ENCODE data around the gene NLRC5.
"Not testable (repeated sequence)": the region's sequence is repeated elsewhere in the genome, so short reads cannot be mapped to it uniquely, and the experiment has no call there.

Gene NLRC5

DNA sequence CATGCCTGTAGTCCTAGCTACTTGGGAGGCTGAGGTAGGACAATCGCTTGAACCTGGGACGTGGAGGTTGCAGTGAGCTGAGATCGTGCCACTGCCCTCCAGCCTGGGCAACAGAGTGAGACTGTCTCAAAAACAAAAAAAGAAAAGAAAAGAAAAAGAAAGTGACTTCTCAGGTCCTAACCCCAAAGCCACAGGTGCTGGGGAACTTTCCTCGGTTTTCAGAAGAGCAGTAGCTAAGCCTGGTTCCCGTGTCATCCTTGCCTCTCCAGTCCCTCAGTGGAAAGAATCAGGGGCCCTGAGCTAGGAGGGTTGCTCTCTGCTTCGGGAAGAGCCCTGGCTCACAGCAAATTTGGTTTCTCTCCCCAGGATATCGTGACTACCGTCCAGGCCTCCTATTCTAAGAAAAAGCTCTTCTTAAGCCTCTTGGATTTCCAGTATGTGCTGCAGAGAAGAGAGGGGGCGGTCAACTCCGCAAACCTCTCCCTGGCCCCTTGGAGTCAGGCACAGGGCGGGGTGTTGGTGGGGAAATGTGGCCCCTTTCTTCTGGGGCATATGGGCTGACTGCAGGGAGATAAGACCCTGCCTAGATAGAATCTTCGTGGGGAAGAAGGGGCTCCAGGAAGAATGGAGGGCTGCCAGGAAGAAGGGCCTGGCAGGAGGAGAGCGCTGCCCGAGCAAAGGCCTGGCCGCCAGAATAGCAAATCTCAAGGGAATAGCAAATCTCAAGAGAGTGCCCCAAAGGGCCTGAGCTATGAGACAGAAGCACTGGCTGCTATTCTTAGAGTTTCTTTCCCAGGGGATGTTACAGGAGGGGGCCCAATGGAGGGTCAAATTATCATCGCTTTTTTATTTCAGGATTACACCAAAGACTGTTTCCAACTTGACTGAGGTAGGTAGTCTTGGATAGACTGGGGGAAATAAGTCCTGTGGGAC is 8.3 kb upstream of the NLRC5 start:
- DNase-seq (ENCODE audit: low read depth) = no peak

DNA sequence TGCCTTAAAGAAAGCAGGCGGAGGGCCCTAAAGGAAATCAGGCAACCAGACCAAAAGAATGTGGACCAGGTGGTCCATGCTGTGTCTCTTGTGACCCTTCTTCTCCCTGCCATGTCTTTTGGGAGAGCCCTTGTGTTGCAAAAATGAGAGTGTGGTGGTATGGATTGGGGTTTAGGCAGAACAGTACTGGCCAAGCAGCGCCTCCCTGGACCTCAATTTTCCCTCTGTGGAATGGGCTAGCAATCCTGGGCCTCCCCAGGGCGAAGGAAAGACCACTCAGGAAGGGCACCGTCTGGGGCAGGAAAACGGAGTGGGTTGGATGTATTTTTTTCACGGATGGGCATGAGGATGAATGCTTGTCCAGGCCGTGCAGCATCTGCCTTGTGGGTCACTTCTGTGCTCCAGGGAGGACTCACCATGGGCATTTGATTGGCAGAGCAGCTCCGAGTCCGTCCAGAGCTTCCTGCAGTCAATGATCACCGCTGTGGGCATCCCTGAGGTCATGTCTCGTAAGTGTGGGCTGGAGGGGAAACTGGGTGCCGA is 7.6 kb upstream of the NLRC5 start:
- no peak for DNase-seq (ENCODE audit: low read depth)

DNA sequence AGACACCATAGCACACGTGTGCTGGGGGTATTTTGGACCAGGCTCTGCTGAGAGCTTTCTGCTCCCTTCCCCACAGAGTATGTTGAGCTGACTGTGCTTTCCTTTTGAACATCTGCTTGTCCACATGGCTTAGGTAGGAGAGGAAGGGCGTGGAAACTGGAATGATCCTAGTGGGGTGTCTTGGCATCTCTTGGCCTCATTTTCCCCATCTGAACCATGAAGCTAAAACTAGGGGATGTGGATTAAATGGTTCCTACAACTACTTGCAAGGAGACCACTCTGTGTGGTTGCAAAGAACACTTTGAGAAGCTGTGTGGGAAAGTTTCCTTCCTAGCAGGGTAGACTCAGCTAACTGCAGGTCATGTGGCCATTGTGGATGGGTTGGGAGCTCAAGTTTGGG is 6.7 kb upstream of the NLRC5 start:
- DNase-seq (ENCODE audit: low read depth) = no peak

DNA sequence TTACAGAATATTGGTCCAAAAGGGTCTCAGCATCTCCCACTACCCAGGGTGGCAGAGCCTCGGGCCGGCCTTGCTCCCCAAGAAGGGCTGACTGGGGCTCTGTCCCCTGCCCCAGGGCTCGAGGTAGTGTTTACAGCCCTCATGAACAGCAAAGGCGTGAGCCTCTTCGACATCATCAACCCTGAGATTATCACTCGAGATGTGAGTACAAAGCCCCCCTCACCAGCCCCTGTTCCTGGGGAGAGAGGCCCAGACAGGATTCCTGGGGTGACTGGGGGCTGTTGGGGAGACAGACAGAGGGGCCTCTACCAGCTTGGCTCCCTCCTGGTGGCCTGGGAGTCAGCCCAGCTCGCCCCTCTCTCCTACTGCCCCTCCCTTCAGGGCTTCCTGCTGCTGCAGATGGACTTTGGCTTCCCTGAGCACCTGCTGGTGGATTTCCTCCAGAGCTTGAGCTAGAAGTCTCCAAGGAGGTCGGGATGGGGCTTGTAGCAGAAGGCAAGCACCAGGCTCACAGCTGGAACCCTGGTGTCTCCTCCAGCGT is 6.1 kb upstream of the NLRC5 start:
- DNase-seq (ENCODE audit: low read depth) = no peak

DNA sequence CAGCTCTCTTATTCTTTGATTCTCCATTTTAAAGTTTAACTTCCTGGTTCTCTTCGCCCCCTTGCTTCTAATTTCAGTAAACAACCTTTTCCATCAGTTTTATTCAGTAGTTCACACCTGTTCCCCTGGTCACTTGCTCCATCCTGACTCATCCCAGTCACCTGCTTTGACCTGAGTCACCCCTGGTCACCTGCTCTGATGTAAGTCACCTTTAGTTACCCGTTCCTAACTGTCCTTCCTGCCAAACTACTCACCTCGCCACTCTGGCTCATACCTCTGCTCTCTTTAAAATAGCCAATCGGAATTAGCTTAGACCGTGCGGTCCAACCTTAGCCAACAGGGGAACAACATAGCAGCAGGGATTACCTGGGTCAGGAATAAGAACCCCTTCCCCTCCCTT is 4.7 kb upstream of the NLRC5 start:
- no peak for DNase-seq (ENCODE audit: low read depth)

DNA sequence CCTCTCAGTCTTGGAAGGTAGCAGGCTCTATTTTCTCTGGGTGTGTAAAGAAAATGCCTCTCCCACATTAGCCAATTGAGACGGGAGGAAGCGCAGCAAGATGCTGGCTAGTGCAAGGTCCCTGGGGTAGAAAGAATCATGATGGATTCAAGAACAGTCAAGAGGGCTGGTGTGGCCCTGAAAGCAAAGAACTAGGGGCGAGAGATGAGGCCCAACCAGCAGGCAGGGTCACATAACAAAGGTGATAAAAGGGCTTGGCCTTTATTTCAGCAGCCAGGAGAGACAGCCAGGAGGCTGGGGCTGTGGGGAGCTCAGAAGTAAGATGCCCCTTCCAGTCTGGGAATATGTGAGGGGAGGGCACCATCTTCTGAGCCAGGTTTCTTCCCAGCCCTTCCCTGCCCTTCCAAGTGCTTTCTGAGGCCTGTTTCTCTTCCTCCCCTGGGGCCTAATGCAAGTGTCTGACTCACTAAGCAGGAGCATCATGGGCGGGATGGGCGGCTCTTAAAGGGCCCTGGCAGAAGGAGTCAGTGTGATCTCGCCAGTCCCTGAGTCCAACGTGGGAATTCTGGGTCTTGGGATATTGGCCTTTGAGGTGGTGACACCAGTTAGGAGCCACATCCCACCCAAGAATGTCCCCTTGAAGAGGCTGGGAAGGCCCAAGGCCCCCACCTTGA is 3.9 kb upstream of the NLRC5 start:
- no peak for DNase-seq (ENCODE audit: low read depth)

DNA sequence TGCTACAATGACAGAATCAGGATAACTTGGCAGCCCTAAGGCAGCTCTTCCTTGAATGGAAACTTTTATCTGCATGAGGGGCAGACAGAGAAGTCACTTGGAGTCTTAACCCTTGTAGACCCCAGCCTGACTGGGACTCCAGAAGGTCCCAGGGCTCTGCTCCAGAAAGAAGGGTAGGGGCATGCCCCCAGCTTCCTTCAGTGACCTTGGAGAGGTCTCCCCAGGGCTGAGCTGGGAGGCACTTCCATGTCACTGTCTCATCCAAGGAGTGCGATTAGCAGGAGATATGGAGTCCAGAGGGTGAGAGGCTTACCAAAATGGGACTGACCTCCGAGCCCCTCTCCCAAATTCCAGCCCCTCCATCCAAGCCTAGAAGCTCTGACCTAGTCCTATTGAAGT is 3.4 kb upstream of the NLRC5 start:
- DNase-seq (ENCODE audit: low read depth) = no peak

DNA sequence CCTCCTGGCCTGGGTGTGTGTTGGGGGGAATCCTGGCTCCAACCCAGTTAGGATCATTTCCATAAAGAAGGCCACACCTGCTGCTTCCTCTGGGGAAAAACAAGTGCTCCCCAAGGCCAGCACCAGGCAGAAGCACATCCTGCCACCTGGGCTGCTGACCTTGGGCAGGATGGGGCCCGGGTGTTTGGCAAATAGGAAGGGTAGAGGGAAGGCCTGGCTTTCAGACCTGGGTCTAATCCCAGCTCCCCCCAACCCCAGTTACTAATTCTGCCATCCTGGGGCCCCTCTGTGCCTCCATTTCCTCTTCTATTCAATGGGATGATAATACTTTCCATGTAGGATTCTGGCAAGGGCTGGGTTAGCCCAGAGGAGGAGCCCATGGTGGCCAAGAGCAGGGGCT is 3.0 kb upstream of the NLRC5 start:
- DNase-seq (ENCODE audit: low read depth) = no peak

DNA sequence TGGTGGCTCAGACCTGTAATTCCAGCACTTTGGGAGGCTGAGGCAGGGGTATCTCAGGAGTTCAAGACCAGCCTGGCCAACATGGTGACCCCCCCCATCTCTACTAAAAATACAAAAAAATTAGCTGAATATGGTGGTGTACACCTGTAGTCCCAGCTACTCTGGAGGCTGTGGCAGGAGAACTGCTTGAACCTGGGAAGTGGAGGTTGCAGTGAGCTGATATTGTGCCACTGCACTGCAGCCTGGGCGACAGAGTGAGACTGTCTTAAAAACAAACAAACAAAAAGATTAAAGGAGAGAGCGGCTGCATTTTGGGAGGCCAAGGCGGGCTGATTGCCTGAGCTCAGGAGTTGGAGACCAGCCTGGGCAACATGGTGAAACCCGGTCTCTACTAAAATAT is 2.4 kb upstream of the NLRC5 start:
- not testable (repeated sequence) for DNase-seq (ENCODE audit: low read depth)

DNA sequence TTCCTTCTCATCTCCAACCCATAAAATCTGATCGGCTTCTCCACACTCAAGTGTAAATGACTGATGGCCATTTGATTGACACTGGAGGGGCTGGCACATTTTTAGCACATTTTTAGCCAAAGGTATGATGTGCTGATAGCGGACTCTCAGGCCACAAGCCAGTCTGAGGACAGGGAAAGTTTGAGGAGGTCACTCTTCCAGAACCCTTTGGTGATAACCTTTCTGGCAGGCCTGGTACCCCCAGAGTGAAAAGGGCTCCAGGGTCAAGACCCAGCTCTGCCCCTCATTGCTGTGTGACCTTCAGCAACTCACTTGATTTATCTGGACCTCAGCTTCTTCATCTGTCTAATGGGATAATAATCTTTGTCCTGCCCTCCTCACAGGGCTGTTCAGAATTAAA is 1.7 kb upstream of the NLRC5 start:
- no peak for DNase-seq (ENCODE audit: low read depth)

DNA sequence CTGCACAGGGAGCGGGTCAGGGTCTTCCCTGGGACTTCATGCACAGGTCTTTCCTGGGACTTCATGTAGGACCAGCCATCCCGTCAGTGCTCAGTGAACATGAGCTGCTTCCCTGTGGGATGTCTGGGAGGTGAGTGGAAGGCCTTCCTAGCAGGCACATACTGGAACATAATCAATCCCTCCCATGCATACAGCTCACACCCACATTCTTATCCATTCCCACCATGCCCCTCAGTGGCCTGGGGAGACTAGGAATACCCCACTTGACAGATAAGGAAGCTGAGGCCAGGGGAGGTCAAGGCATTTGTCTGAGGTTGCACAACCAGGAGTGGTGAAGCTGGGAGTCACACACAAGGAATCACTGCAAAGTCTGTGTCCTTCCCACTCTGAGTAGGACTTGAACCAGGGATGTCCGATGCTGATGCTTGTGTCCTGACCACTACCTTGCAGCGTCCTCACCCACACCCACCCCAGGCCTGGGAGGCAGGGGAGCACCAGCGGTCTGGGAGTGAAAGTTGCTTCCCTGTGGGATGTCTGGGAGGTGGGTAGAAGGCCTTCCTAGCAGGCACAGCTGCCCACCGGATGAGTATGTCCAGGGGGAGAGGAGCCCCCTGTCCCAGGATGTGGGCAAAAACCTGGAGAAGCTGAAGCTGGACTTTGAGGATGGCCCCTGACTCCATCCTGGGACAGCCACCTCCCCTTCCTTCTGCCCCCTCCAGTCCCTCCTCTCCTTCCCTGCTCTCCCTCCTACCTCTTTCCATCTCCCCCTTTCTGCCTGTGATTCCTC is 1.0 kb upstream of the NLRC5 start:
- no peak for DNase-seq (ENCODE audit: low read depth)

DNA sequence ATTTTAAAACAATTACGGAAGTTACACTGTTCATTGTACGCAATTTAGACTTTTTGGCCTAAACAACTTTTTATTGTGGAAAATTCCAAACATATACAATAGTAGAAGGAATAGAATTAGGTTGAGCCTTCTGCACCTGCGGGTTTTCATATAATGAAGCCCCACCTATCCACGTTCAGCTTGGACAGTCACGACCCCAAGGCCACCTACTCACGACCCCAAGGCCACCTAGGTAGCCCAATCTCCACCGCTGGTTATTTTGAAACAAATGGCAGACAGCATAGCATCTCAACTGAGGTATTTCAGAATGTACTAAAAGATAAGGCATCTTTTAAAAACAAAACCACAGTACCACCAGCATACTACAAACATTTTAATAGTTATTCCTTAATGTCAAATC is 631 bp downstream of the NLRC5 start:
- DNase-seq (ENCODE audit: low read depth) = no peak

DNA sequence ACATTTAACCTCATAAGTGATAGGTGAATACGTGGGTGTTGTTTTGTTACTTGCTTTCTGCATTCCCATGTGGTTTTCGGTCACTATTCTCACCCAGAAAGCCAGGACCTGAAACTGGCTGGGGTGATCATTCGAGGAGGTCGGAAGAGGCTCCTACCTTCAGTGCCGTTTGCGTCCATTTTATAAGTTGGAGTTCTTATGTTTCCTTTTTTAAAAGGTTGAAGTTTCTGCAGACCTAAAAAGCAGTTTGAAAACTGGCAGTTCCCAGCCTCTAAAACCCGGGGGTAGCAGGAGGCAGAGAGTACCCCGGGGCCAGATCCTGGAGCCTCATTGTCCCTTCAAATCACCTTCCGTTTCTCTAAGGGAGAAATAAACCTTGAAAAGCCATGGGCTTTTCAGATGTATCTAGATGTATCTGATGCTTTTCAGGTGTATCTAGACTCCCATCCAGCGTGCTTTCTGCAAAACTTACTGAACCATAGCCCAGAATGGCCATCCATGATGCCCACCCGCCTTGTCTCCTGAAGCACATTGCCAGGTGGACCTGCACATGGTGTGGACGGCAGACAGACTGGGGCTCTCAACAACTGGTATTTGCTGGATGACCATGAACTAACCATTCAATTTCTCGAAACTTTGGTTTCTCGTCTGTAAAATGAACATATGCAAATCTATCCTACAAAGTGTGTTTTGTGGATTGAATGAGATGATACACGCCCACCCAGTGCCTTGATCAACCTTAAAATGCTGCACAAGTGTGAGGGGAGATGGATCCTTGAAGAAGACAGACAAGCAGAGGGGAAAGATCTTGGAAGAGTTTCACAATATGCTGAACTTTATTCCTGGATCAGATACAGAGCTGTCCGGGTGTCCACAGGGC is 1.3 kb downstream of the NLRC5 start:
- no peak for DNase-seq (ENCODE audit: low read depth)

DNA sequence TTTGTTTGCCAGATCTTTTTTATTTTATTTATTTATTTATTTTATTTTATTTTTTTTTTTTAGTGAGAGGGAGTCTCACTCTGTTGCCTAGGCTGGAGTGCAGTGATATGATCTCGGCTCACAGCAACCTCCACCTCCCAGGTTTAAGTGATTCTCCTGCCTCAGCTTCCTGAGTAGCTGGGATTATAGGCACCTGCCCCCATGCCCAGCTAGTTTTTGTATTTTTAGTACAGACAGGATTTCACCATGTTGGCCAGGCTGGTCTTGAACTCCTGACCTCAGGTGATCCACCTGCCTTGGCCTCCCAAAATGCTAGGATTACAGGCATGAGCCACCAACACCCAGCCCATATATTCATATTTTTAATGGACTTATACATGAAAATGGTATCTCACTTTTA is 3.1 kb downstream of the NLRC5 start:
- DNase-seq (ENCODE audit: low read depth) = not testable (repeated sequence)

DNA sequence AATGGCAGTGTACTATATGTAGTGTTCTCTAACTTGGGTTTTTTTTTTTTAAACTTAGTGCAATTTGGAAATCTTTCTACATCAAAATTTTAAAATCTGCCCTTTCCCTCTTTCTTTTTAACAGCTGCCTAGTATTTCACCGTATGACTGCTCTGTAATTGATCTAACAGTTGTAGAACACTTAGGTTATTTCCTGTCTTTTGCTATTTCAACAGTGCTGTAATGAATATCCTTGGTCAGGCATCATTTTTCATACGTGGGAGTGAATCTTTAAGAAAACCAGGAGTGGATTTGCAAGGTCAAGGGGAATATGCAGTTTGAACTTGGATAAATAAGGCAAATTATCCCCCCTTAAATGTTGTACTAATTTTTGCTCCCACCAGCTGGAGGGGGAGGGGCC is 3.8 kb downstream of the NLRC5 start:
- no peak for DNase-seq (ENCODE audit: low read depth)

DNA sequence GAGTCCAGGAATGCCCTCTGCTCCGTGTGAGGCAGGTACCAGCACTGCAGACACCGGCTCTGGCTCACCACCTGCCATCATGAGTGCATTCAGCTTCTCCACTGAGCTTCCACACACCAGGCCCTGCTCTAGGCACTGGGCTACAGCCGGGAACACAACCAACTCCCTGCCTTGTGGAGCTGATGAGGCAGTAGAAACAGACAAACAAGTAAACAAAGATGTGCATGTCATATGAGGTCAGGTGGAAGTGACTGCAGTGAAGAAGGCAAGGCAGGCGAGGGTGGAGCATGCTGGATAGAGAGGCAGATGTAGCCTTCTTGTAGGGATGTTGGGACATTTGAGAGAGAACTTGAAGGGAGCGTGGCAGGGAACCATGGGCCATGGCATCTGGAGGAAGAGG is 5.0 kb downstream of the NLRC5 start:
- no peak for DNase-seq (ENCODE audit: low read depth)

DNA sequence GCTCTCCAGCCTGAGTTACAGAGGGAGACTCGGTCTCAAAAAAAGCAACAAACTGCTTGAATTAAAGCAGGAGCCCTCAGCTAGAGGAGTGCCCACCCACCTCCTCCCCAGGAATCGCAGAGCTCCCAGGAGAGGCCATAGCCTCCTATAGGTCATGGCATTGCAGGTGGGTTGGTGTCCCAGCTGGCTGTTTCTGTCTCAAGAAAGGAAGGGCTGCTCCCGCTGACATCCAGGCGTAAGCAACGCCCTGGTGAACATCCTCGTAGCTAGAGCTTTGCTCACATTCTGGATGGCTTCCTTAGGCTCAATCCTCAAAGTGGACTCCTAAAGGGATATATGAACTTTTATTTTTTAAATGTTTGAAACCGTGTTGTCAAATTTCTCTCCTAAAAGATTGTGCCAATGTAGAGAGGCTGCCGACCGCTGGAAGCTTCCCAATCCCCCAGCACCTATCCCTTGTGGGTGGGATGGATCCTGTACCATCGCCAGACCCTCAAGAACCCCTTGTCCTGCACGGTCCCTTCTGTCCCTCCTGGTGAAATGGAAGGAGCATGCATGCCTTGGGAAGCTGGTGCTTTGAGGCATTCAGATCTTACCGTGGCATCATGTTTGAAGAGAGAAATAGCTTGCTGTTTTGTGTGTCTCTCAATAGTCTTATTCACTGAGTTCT is 5.9 kb downstream of the NLRC5 start:
- DNase-seq (ENCODE audit: low read depth) = no peak

DNA sequence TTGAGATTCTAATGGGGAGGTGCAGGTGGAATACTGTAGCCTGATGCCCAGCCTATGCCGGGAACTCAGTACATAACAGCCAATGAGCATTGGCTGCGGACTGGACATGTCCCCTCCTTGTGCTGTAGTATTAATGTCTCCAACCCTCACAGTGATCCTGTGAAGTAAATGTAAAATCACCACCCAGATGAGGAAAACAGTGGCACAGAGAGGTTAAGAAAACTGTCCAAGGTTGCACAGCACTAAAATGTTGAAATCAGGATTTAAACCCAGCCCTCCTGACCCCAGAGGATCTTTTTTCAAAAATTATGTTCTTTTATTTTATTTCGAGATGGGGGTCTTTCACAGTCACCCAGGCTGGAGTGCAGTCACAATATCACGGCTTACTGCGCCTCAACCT is 7.9 kb downstream of the NLRC5 start:
- no peak for DNase-seq (ENCODE audit: low read depth)

DNA sequence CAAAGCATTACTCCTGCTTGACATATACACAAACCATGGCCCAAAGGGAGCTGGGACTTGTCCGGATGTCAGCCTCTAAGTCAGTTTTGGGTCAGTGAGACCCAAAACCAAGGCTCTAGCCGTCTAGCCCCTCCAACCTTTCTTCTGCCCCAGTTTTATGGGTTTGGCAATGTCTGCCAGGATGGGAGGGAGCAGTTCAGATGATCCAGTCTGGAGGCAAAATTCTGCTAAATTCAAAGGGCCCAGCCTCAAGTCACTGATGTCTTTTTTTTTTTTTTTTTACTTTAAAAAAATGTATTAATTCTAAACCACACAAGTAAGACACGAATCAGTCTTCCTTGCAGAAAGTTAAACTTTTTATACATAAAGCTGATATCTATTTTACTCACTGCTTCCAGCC is 8.6 kb downstream of the NLRC5 start:
- DNase-seq (ENCODE audit: low read depth) = no peak

DNA sequence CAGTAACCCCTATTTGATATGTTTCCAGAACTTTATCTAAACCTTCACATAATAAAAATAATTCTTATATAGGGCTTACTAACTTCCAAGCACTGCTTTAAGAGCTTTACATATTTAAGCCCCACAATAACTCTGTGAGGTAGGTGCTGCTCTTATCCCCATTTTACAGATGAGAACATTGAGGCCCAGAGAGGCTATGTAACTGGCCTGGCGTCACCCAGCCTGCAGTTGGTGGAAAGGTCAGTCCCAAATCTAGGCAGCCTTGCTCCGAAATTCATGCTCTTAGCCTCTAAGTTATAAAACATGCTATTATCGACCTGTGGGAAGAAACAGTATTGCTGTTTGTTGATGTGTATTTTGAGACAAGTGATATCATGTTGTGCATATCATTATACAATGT is 9.0 kb downstream of the NLRC5 start:
- DNase-seq (ENCODE audit: low read depth) = no peak

DNA sequence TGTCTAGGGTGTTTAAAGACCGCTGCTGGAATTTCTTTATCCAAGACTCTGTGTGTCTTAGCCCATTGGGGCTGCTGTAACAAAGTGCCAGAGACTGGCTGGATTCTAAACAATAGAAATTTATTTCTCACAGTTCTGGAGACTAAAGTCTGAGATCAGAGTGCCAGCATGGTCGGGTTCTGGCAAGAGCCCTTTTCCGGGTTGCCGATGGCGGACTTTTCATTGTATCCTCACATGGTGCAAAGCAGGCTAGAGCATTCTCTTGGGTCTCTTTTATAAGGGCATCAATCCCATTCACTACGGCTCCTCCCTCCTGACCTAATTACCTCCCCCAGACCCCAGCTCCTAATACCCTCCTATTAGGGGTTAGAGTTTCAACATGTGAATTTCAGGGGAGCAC is 9.5 kb downstream of the NLRC5 start:
- DNase-seq (ENCODE audit: low read depth) = no peak

Data from stimulated activated CD8-positive, alpha-beta memory T cell treated with anti-CD3 and anti-CD28 coated beads, Interleukin-7, amount 100 ng/mL, for 24 hours (primary cell).